GM21367 (cell line): Measurements from ENCODE around the gene CDH4.

ENCODE experiments used
- ATAC-seq: cut with Tn5 transposase; IDR thresholded peaks from one replicate; pipeline ENCODE4 v1.9.1; 2021; ENCODE audit not compliant: unreplicated experiment

Gene CDH4

DNA sequence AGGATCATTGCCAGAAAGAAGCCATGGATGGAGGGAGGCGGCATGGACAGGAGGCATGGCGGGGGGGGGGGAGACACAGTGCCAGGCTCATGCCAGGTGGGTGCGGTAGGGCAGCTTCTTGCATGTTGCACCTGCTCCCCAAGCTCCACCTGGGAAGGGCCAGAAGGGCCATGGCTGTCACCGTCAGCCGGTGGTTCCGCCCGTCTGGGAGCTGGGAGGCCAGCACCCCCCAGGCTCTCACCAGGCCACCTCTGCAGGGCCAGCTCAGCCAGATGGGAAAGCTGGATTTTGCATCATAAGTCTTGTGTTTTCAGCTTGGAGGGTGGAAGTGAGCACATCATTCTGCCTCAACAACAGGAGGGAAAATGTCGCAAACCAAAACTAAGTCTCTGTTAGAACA, 409.0 kb downstream of the CDH4 start:
- no peak for ATAC-seq

DNA sequence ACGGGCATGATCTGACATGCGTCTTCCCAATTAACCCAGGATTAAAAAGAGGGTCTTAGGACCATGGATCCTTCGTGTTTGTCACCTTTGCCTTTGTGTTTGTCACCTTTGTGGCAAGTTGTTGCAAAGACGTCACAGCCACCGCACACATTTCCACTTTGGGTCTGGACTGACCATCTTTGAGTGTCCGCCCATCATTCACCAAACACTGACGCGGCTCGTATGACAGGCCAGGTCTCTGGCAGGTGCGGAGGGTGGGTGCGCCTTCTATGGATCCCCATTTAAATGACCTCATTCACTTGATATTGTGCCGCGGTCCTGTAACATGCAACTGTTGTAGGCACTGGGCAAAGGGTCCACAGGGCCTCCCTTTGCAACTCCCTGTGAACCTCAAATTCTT, 409.5 kb downstream of the CDH4 start:
- ATAC-seq, result no peak

DNA sequence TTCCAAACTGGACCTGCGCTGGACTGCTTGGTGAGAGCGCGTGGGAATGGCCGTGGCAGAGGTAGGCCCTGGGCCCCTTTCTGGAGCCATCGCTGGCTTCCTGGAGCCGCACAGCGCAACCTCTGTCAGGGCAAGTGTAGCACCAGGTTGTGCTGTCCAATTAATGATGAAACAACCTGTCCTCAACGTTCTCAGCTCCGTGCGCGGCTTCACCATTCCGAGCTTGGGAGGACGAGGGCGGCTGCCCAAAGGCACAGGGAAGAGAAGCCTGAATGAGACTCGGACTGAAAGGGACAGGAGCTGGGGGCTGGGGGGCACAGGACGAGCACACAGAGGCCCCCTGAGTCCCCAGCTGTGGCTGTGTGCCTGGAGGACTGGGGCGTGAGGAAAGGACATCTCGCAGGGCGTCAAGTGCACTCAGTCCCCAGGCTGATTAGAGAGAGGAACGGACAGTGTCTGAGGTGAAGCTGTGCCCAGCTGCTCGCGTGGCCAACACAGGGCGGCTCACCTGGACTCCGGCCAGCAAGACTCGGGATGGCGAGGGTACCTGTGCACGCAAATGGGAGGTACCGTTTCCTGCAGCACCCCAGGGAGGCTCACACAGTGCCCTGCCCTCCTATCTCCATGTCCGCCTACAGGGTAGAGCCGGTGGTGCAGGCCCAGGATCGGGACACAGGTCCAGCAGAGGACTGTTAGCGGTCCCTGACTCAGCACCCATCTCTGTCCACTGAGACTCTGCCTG, 410.3 kb downstream of the CDH4 start:
- ATAC-seq, result no peak

DNA sequence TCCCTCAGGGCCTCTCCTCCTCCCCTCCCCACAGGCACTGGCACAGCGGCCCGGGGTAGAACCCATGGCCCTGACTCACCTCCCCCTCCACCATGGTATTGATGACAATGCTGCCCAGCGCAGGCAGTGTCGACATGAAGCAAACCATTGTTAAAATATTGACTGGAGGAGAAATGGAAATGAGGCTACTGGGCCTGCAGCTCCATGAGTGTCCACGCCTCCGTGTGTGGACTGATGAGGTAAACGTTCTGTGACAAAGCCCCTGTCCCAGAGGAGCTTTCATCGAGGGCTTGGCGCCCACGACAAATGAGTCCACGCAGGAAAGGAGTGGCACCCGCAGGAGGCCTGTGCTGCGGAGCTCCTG, 410.9 kb downstream of the CDH4 start:
- ATAC-seq, result no peak

DNA sequence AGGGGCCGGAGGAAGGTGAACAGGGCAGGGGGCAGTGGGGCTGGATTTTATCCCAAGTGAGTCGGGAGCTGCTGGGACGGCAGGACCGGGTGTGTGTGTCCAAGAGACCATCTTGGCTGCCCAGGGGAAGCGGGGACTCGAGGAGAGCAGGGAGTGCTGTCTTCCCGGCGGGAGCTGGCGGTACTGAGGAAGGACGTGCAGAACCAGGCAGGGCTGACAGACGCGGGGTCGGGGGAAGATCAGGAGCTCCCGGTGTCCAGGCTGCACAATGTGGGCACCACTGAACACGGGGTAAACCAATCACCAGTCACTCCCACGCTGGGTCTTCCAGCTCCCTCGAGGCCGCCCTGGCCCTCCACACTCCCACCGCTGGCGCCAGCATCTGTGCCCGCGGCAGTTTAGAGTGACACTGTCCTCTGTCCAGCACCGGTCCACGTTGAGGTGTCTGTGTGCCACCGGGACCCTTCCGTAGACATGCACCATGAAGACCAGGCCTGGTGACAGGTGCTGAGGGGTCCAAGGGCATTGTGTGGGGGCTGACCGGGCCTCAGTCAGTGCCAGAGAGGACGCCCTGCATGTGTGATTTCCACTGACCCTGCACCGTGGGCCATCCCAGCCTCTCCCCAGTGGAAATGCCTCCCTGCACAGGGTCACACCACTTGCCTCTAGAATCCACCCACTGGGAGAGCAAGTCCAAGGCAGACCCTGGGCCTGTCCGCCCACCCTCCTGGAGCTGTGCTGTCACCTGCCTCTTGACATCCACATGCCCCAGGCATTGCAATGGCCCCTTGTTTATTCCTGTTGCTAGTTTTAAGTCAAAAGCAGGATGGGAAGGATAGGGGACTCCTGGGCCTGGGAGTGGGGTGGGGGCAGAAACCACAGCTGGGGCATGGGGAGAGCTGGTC, 411.7 kb downstream of the CDH4 start:
- no peak for ATAC-seq

DNA sequence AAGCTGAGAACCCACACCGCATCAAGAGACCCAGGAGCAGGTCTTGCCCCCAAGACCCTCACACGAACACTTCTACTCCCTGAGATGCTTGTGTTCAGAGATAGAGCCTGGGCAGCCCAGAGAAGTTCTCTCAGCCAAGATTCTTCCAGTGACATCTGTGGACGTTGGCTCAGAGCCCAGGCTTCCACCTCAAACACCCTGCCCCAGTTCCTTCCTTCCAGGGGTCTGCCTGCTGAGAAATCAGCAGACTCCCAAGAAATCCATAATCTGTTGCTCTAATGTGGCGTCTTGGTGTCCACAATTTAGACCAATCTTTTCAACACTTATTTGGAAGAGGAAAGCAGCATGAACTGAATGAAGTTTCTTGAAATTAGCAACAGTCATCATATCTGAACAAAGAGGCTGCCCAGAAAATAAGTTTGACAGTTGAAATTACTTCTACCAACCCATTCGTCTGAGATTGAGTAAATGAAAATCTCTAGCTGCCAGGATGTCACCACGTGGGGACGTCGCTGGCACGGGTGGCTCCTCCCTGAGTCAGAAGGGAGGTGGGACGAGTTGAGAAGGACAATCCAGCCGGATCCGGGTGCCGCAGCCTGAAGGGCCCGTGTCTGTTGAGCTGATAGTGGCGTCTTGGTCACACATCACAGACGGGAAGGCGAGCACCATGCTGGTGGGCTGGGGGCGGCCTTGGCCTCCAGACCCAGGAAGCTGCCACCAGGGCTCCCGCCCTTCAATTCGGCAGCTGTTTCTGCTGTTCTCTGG, 412.7 kb downstream of the CDH4 start:
- no peak for ATAC-seq

DNA sequence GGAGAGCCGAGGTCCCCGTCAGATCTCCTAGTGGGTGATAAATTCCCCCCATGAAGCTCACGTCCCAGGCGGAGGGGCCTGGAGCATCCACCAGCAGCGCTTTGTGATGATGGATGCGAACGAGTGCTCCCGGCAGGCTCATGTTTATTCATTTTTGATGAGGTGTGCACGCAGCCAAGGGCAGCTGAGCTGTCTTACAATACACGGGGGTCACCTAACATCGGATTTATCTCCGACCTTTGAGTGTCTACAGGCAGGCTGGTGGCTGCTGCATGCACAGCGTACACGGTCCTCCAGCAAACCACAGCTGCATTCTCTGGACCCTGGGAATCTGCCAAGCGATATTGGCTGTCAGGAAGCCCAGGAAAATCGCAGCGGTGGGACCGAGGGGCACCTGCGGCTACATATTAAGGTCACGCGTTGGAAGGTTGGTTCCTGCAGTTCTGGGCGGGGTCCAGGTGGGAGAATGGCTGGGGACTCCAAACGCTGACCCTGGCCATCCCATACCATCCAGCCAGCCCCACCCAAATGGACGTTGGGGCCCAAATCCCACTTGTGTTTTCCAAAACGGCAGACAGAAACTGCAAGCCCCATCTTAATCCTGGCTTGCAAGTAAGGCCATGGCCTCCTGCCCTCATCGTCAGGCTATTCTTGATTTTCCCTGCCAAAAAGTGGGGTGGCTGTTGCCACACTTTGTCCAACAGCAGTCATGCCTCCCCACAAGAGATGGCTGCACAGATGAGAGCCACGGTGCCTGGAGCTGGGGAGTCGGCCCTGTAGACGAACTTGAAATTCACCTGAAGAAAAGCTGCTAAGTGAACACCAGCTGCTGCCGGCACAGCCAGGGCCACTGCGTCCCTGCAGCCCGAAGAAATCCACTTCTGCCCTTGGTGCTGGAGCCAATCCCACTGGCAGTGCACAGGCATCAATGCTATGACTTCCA, 413.7 kb downstream of the CDH4 start:
- ATAC-seq, result no peak

DNA sequence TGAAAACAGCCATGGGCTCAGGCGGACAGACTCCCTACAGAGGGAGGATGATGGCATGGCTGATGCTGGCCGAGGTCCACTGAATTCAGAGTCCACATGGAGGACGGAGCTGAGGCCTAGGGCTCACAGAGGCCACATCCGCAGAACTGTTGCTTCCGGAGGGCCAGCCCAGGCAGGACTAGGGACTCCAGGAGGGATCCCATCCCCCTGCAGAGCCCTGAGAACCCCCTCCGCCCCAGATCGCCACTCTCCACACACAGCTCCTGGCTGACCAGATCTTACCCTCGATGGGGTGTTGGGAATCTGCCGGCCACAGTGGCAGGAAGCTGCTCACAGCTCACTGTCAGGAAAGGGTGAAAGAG, 414.4 kb downstream of the CDH4 start:
- ATAC-seq, result no peak

DNA sequence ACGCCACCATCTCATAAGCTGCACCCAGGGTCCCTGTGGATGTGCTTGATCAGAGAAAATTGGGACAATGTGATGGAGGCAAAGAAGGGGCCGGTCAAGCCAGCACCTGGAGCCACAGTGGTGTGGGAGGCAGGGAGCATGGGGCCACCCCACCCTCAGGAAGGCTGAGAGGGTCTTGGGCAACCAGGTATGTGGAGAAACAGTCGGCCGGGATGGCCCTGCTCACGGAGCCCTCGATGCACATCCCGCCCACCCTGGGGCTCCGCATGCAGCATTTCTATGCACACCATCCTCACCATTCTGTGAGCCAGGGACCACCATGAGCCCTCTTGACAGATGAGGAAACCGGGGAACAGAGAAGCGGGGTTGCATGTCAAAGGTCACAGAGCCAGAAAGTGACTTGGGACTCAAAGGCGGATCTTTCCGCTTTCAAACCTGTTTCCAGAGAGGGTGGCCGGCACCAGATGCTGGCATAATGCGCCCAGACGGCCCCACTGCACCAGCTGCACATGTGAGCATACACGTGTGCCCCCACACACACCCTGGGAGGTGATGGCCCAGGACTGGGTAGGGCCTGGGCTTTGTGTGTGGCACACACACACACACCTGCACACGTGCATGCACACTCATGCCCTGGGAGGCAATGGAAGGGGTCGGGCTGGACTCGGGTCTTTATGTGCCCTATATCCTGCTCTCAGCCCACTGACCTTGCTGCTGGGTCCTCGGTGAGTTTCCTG, 415.2 kb downstream of the CDH4 start:
- no peak for ATAC-seq

DNA sequence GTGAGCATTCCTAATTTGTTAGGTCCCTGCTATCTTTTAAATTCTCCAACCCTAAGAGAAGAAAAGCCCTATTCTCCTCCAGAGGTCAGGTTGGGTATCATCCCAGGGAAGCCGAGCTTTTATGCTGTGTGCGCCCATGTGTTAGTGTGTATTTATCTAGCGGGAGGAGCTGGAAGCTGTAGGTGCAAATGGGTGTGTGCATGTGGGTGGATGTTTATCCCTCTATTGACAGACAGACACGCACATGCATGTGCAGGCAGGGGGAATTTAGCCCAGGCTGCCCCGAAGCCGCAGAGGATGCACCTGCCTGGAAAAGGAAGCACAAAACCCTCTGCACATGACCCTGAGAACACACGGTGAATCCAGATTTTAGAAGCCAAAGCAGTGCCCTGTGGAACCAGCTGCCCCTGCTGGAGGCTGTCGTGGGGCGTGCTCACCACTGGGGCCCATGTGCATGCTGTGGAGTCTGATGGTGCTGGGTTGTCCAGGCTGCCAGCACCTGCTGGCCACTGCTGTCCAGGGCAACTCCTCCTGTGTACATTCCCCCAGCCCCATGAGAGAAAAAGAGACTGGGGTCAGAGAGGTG, 416.1 kb downstream of the CDH4 start:
- ATAC-seq, result no peak

DNA sequence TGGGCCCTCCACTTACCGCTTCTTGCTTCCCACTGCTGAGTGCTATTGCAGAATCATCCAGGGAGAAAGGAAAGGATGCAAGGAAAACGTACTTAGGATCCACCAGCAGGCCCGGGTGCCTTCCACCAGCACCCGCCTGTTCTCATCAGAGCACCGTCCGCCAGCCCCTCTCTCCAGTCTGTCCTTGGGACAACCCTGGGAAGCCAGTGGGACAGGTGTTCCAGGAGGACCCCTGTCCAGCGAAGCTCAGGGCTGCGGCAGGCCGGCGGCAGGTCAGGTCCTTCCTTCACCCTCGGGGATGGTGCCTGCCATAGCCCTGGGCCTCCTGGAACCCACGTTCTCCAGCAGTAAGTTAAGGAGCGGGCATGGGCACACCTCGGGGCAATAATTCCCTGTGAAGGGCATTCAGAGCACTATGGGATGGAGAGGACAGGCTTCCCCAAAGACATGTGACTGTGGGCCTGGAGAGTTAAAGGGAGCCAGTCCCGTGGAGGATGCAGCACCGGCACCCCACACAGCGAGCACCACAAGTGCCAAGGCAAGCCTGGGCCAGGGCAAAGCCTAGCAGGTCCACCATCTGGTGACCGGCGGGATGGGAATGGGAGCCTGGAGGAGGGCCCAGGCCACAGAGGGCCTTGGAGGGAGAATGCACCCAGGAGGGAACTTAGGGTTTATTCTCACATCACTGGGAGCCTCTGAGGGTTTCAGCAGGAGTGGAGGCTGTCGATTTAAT, 416.9 kb downstream of the CDH4 start:
- ATAC-seq, result no peak

DNA sequence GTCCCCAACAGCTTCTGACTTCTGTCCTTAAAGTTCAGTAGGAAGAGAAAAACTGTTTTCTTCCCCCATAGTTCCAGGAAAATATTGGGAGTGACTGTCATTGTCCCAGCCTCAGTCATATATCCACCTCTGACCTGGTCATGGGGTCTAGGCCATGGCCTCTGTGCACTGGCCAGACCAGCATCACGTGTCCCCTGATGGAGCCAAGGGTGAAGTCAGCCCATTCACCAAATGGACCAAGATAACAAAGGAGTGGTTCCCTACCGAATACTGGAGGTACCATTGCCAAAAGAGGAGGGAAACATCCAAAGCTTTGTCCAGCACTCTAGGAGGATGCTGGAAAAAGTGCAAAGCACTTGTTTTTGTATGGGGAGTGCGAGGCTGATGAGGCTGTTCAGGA, 418.2 kb downstream of the CDH4 start:
- ATAC-seq, result no peak

DNA sequence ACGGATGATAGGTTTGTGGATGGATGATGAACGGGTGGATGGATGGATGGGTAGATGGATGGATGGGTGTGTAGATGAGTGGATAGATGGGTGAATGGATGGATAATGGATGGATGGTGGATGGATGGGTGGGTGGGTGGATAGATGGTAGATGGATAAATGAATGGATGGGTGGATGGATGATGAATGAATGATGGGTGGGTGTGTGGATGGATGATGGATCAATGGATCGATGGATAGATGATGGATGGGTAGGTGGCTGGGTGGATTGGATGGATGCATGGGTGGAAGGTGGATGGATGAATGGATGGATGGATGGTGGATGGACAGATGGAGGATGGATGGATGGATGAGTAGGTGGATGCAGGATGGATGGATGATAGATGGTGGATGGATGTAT, 419.5 kb downstream of the CDH4 start:
- no peak for ATAC-seq

DNA sequence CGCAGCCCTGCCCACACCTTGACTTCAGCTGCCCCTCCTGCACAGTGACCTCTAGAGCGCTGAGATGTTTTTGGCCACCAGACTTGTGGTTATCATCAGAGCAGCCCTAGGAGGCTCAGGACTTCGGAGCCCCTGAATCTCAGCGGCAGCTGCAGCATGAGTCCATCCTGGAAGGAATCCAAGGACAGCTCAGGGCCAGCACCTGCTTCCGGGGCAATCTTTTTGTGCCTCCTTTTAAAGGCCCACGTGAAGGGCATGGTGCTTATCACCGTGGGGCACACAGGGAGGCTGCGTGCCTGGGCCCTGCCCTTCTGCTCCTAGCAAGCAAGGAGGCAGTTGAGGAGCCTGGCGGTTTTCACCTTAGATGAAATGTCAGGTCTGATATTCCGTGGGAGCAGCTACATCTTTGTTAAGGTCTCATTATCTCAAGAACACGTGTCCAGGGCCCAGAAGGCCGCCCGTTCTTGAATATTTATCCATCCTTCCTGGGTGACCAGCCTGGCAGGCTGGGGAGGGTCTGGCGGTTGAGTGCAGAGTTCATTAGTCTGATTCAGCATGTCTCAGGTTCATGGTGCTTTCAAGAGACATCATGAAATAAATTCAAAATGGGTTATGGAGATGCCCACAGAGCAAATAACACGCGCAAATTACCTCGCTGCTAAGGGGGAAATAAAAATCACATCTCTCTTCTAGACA, 421.2 kb downstream of the CDH4 start:
- ATAC-seq, result no peak

DNA sequence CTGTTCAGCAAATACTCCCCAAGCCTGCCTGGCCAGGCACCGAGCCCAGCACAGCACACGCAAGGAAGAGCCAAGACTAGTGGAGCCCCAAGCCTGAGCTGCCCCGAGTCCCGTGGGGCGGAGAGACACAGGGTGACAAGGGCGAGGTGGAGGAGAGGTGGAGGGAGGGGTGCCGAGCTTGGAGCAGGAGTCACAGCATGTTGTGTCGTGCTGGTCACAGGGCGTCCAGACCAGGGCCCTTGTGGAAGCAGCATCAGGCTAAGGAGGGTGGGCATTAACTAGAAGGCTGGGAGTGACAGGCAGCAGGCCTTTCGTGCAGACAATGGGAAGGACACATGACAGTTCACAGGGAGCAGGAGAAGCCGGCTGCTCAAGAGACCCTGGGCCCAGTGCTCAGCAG, 422.1 kb downstream of the CDH4 start:
- no peak for ATAC-seq

DNA sequence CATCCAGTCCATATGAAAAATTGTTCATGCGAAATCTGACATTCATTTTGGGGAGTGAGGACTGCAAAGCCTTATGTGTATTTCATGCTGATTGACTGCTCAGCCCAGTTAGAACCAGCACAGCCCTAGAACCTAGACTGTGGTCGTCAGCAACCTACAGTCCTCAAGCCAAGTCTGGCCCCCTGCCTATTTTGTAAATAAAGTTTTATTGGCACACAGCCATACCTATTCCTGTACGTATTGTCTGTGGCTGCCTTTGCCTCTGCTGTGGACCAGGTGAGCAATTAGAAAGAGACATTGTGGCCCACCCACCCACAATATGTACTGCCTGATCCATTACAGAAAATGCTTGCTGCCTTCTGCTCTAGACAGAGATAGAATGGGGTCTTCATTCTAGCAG, 422.6 kb downstream of the CDH4 start:
- no peak for ATAC-seq

DNA sequence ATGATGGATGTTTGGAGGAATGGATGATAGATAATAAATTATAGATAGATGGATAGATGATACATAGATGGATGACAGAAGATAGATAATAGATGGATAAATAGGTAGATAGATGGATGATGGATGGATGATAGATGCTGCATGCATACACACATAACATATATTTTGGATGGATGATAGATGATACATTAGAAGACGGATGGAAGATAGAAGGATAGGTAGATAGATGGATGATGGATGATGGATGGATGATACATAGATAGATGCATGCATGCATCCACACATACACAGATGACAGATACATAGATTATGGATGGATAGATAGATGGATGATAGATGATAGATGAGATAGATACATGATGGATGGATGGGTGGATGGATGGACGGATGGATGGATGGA, 425.9 kb downstream of the CDH4 start:
- ATAC-seq, result no peak

DNA sequence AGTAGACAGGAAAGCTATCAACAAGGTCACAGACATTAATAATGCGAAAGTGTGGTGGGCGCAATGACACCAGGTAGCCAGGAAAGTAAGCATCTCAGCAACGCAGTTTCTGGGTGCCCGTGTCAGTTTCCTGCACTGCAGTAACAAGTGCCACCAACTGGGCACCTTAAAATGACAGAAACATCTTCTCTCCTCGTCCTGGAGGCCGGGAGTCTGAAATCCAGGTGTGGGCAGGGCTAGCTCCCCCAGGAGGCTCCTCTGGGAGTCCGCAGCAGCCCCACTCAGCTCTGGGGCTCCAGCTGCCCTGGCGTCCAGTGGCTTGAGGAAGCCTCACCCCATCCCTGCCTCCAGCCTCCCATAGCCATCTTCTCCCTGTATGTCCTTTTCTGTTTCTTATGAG, 426.4 kb downstream of the CDH4 start:
- no peak for ATAC-seq
